K562 (cell line): ENCODE data around the gene CEMP1. TPM values are rescaled to one million over a fixed set of nuclear protein-coding genes. Genes with fewer than 3 reads are reported as not detected.

Experiments
- ATF7 ChIP-seq: fragments of 450-650 bp; IDR thresholded peaks from 2 replicates; pipeline ENCODE4 v1.7.1; 2014; ENCODE audit warnings: mild to moderate bottlenecking, moderate library complexity
- CBX5 ChIP-seq: IDR thresholded peaks from 2 replicates; pipeline ENCODE4 v1.6.1; 2014; ENCODE audit warnings: low read depth, borderline replicate concordance
- CHD4 ChIP-seq: fragments of 200-600 bp; sonication (generic); IDR thresholded peaks from 3 replicates; pipeline ENCODE4 v1.6.1; 2012; ENCODE audit warnings: low read depth, mild to moderate bottlenecking, mixed read lengths, low read length, inconsistent platforms; ENCODE audit not compliant: insufficient read depth, insufficient replicate concordance, poor library complexity, severe bottlenecking
- EGR1 ChIP-seq: fragments of 450-650 bp; conservative IDR thresholded peaks from 2 replicates; pipeline ENCODE4 v1.6.1; 2017; ENCODE audit warnings: mild to moderate bottlenecking
- ELF2 ChIP-seq: fragments of 250-450 bp; sonication (Bioruptor Pico); IDR thresholded peaks from 2 replicates; pipeline ENCODE4 v1.5.0; 2021; ENCODE audit warnings: mild to moderate bottlenecking
- HOXB6 ChIP-seq: fragments of 250-450 bp; sonication (Bioruptor Pico); IDR thresholded peaks from 2 replicates; pipeline ENCODE4 v1.5.1; 2022; ENCODE audit warnings: mild to moderate bottlenecking, borderline replicate concordance
- MAZ ChIP-seq, 2 experiments: fragments of 450-650 bp in 1 of 2; sonication (generic) in 1 of 2; formaldehyde crosslinking; IDR thresholded peaks in 1 of 2; conservative IDR thresholded peaks in 1 of 2; 2 replicates each; pipeline versions ENCODE4 v1.4.0 to v1.5.0; 2020; ENCODE audit warnings: mild to moderate bottlenecking in 1 of 2, missing genetic modification reagents in 1 of 2
- MTA1 ChIP-seq: fragments of 450-650 bp; IDR thresholded peaks from 2 replicates; pipeline ENCODE4 v1.6.1; 2017; ENCODE audit warnings: borderline replicate concordance
- MXI1 ChIP-seq: IDR thresholded peaks from 2 replicates; pipeline ENCODE4 v1.6.1; 2011; ENCODE audit warnings: low read depth, mild to moderate bottlenecking, improper control_type of control experiment, low read length
- NFE2L1 ChIP-seq: fragments of 450-650 bp; IDR thresholded peaks from 2 replicates; pipeline ENCODE4 v1.6.1; 2016; ENCODE audit warnings: missing genetic modification characterization, low read depth, mild to moderate bottlenecking, missing compliant biosample characterization, moderate library complexity, borderline replicate concordance
- PHF8 ChIP-seq: fragments of 200-600 bp; sonication (generic); IDR thresholded peaks from 2 replicates; pipeline ENCODE4 v1.6.1; 2012; ENCODE audit warnings: mixed run types, mild to moderate bottlenecking, inconsistent platforms, low read length, moderate library complexity, borderline replicate concordance
- PHTF2 ChIP-seq: fragments of 250-450 bp; sonication (Bioruptor Pico); IDR thresholded peaks from 2 replicates; pipeline ENCODE4 v1.5.0; 2021; ENCODE audit warnings: mild to moderate bottlenecking
- SIRT6 ChIP-seq: IDR thresholded peaks from one replicate; pipeline ENCODE4 v1.6.1; 2012; ENCODE audit warnings: low read depth, mild to moderate bottlenecking, control low read depth, inconsistent platforms, low read length, moderate library complexity
- SMAD1 ChIP-seq: fragments of 150-350 bp; IDR thresholded peaks from 2 replicates; pipeline ENCODE4 v1.6.1; 2014; ENCODE audit warnings: low read length, low read depth; ENCODE audit not compliant: partially characterized antibody
- SMC3 ChIP-seq: conservative IDR thresholded peaks from 2 replicates; pipeline ENCODE4 v1.6.1; 2011; ENCODE audit warnings: low read depth, low read length, improper control_type of control experiment; ENCODE audit not compliant: insufficient read depth
- U2AF1 ChIP-seq: fragments of 200-400 bp; formaldehyde crosslinking; optimal IDR thresholded peaks from 2 replicates; pipeline ENCODE3; 2017; ENCODE audit warnings: mild to moderate bottlenecking, low read depth, low read length, moderate library complexity
- ZNF165 ChIP-seq: fragments of 250-450 bp; sonication (Bioruptor Pico); IDR thresholded peaks from 2 replicates; pipeline ENCODE4 v1.4.0; 2020; ENCODE audit warnings: borderline replicate concordance
- polyA plus RNA-seq, 8 experiments: library from polyadenylated mRNA; depleted of rRNA in 4 of 8; stranded (reverse) in 5 of 8; unstranded in 3 of 8; fragments of >200 nt; fragmentation: Nextera tagmentation in 2 of 8; fragmentation: Illumina TruSeq in 1 of 8; extraction: Ambion mirVana in 2 of 8; extraction: Trizol in 1 of 8; gene quantifications; 2 replicates each; pipeline versions ENCODE4 v1.2.1 to v1.2.3, GENCODE V29; 2011 to 2014; ENCODE audit warnings: inconsistent platforms in 1 of 8, missing spikeins in 1 of 8
- total RNA-seq, 7 experiments: library from RNA; depleted of rRNA in 6 of 7; stranded (reverse); fragments of >200 nt in 6 of 7; fragmentation: Illumina TruSeq in 2 of 7; extraction: Trizol in 2 of 7; gene quantifications; 2 replicates each; pipeline versions ENCODE4 v1.2.1 to v1.2.3, GENCODE V29; 2011 to 2021; ENCODE audit warnings: low replicate concordance in 1 of 7
- TF ChIP-seq, protein P1 (sequence below), 2 experiments: fragments of 250-450 bp in 1 of 2; fragments of 450-650 bp in 1 of 2; sonication (Bioruptor Pico) in 1 of 2; IDR thresholded peaks; 2 replicates each; pipeline versions ENCODE4 v1.6.1 to v1.8.0; 2016 to 2021; ENCODE audit warnings: mild to moderate bottlenecking in 2 of 2, moderate library complexity in 2 of 2, missing compliant biosample characterization in 1 of 2, missing genetic modification characterization in 1 of 2
- TF ChIP-seq, protein P2 (sequence below), 2 experiments: fragments of 450-650 bp in 1 of 2; IDR thresholded peaks; 2 replicates each; pipeline ENCODE4 v1.6.1; 2011 to 2017; ENCODE audit warnings: low read depth in 2 of 2, antibody characterized with exemption in 1 of 2, borderline replicate concordance in 1 of 2, low read length in 1 of 2, mild to moderate bottlenecking in 1 of 2, mixed read lengths in 1 of 2; ENCODE audit not compliant: control insufficient read depth in 1 of 2
- TF ChIP-seq, protein P3 (sequence below): fragments of 250-450 bp; sonication (Bioruptor Pico); IDR thresholded peaks from 2 replicates; pipeline ENCODE4 v1.8.0; 2022; ENCODE audit warnings: inconsistent platforms, mild to moderate bottlenecking, moderate library complexity, borderline replicate concordance
- TF ChIP-seq, protein P4 (sequence below): fragments of 250-450 bp; sonication (Bioruptor Pico); IDR thresholded peaks from 2 replicates; pipeline ENCODE4 v1.8.0; 2022; ENCODE audit warnings: moderate library complexity, mild to moderate bottlenecking, inconsistent platforms

Gene CEMP1
- total and polyA plus RNA-seq, 9 of the 15 experiments (the other 6 are each of a cell fraction or from before 2014, with no cell fraction given) = 0.05 to 0.45 TPM; not detected in 7

DNA sequence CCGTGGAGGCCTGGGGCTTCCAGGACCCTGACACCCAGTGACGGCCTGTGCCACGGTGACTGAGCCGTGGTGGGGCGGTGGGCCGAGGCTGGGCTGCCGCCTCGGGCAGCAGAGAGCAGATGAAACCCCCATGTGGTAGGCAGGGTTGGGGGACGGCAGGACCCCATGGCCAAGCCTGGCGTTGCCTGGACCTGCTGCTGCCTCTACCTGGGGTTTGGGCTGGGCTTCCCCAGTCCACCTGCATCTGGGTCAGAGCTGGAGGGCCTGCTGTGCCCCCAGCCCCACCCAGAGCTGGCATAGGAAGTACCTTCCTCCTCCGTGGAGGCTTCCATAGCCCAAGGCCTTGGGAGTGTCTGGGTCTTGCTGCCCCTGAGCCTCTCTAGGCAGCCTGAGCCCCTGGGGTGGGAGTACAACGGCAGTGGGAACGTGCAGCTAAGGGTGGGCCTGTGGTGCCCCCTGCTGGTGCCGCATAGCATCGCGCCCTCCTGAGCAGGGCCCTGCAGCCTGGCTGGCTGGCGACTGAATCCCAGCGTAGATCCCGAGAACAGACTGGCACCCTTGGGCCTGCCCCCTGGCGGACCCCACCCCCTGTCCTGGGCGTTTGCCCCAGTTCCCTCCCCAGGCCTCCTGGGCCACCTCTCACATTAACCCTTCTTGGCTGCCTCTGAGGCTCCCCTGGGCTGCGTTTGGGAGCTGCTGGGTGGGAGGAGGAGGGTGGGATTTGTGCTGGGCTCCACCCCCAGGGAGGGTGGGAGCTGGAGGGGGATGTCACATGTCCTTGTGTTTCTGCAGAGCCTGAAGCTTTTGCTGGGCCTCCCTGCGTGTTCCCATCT lies 30.1 kb downstream of the CEMP1 start (continued):
- TF ChIP-seq, protein P1, sequence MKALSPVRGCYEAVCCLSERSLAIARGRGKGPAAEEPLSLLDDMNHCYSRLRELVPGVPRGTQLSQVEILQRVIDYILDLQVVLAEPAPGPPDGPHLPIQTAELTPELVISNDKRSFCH (CRISPR knock-in tag; IDR thresholded peaks at IDR 0.05) = no peak
- TF ChIP-seq, protein P1 (tag; IDR thresholded peaks at IDR 0.05) = 0 out of 2 replicates have a peak, but pooled peaks have one; percentile 31
- TF ChIP-seq, protein P2, sequence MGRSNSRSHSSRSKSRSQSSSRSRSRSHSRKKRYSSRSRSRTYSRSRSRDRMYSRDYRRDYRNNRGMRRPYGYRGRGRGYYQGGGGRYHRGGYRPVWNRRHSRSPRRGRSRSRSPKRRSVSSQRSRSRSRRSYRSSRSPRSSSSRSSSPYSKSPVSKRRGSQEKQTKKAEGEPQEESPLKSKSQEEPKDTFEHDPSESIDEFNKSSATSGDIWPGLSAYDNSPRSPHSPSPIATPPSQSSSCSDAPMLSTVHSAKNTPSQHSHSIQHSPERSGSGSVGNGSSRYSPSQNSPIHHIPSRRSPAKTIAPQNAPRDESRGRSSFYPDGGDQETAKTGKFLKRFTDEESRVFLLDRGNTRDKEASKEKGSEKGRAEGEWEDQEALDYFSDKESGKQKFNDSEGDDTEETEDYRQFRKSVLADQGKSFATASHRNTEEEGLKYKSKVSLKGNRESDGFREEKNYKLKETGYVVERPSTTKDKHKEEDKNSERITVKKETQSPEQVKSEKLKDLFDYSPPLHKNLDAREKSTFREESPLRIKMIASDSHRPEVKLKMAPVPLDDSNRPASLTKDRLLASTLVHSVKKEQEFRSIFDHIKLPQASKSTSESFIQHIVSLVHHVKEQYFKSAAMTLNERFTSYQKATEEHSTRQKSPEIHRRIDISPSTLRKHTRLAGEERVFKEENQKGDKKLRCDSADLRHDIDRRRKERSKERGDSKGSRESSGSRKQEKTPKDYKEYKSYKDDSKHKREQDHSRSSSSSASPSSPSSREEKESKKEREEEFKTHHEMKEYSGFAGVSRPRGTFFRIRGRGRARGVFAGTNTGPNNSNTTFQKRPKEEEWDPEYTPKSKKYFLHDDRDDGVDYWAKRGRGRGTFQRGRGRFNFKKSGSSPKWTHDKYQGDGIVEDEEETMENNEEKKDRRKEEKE (IDR thresholded peaks at IDR 0.05; ENCODE audit: borderline replicate concordance in 1 of 2, control insufficient read depth in 1 of 2, low read depth in 2 of 2, low read length in 1 of 2) = no peak
- TF ChIP-seq EGR1 = 0 out of 2 replicates have a peak, but pooled peaks have one; percentile 4
- no peak for TF ChIP-seq CBX5
- TF ChIP-seq, protein P3, sequence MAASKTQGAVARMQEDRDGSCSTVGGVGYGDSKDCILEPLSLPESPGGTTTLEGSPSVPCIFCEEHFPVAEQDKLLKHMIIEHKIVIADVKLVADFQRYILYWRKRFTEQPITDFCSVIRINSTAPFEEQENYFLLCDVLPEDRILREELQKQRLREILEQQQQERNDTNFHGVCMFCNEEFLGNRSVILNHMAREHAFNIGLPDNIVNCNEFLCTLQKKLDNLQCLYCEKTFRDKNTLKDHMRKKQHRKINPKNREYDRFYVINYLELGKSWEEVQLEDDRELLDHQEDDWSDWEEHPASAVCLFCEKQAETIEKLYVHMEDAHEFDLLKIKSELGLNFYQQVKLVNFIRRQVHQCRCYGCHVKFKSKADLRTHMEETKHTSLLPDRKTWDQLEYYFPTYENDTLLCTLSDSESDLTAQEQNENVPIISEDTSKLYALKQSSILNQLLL (CRISPR knock-in tag) = no peak
- TF ChIP-seq PHTF2 (CRISPR knock-in tag) = no peak
- TF ChIP-seq, protein P4, sequence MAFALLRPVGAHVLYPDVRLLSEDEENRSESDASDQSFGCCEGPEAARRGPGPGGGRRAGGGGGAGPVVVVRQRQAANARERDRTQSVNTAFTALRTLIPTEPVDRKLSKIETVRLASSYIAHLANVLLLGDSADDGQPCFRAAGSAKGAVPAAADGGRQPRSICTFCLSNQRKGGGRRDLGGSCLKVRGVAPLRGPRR = no peak
- no peak for TF ChIP-seq U2AF1
- TF ChIP-seq HOXB6 (CRISPR knock-in tag) = no peak
- TF ChIP-seq ZNF165 (CRISPR knock-in tag) = no peak
- peak; percentile 47 to 72; a peak in 3 of 4 replicates for TF ChIP-seq MAZ (CRISPR knock-in tag; conservative IDR thresholded peaks at IDR 0.05 in 1 of 2, IDR thresholded peaks at IDR 0.05 in 1 of 2)
- TF ChIP-seq PHF8 = no peak
- TF ChIP-seq CHD4 = no peak
- TF ChIP-seq SMAD1 = no peak
- TF ChIP-seq NFE2L1 = no peak
- no peak for TF ChIP-seq SIRT6
- TF ChIP-seq MXI1 = no peak
- TF ChIP-seq MTA1 = no peak
- no peak for TF ChIP-seq ELF2 (CRISPR knock-in tag)
- peak; percentile 87 for TF ChIP-seq SMC3
- no peak for TF ChIP-seq ATF7
